KMS-11 (cell line): ENCODE measurements around the gene CFAP65.

Source experiments
- H2AFZ ChIP-seq: fragments of 200-600 bp; sonication (generic); 2 replicates; pipeline ENCODE4 v1.6.1; 2016; ENCODE audit warnings: antibody characterized with exemption, mixed run types, low read depth
- H3K27ac ChIP-seq: fragments of 200-600 bp; sonication (generic); 2 replicates; pipeline ENCODE4 v1.6.1; 2016; ENCODE audit warnings: mild to moderate bottlenecking, mixed run types
- H3K27me3 ChIP-seq: fragments of 200-600 bp; sonication (generic); 2 replicates; pipeline ENCODE4 v1.6.1; 2017; ENCODE audit warnings: mild to moderate bottlenecking, low read depth, mixed run types, moderate library complexity; ENCODE audit not compliant: insufficient read depth
- H3K36me3 ChIP-seq: fragments of 200-600 bp; sonication (generic); 2 replicates; pipeline ENCODE4 v1.6.1; 2017; ENCODE audit warnings: mild to moderate bottlenecking, mixed run types; ENCODE audit not compliant: insufficient read depth
- H3K4me1 ChIP-seq: fragments of 200-600 bp; sonication (generic); 2 replicates; pipeline ENCODE4 v1.6.1; 2016; ENCODE audit warnings: mild to moderate bottlenecking, low read depth, mixed run types; ENCODE audit not compliant: poor library complexity, severe bottlenecking
- H3K4me2 ChIP-seq: fragments of 200-600 bp; sonication (generic); 2 replicates; pipeline ENCODE4 v1.7.0; 2016; ENCODE audit warnings: mild to moderate bottlenecking, mixed run types
- H3K4me3 ChIP-seq: fragments of 200-600 bp; sonication (generic); IDR thresholded peaks from 2 replicates; pipeline ENCODE4 v1.6.1; 2017; ENCODE audit warnings: low read depth, low read length, mixed read lengths; ENCODE audit not compliant: insufficient read depth
- H3K79me2 ChIP-seq: fragments of 200-600 bp; sonication (generic); 2 replicates; pipeline ENCODE4 v1.6.1; 2016; ENCODE audit warnings: low read depth, mixed run types; ENCODE audit not compliant: insufficient read depth
- H3K9ac ChIP-seq: fragments of 200-600 bp; sonication (generic); 2 replicates; pipeline ENCODE4 v1.6.1; 2016; ENCODE audit warnings: mild to moderate bottlenecking, mixed run types
- H4K20me1 ChIP-seq: fragments of 200-600 bp; sonication (generic); 2 replicates; pipeline ENCODE4 v1.6.1; 2016; ENCODE audit warnings: mild to moderate bottlenecking, mixed run types; ENCODE audit not compliant: insufficient read depth
- CTCF ChIP-seq: fragments of 200-600 bp; sonication (generic); conservative IDR thresholded peaks from 2 replicates; pipeline ENCODE4 v1.6.1; 2017; ENCODE audit warnings: low read depth, mild to moderate bottlenecking, antibody characterized with exemption, low read length, moderate library complexity, mixed read lengths

Gene CFAP65

GRCh38 chr2:219041252-219041651, at the start of gene CFAP65:
Gene CFAP65 (minus strand): TSS chr2:219041516. CDS start chr2:219039048, 2,468 bp downstream.
- no peaks in the 10 kb centered on the region for H3K36me3 ChIP-seq
- H3K27ac ChIP-seq, result no peak within 1 kb of the TSS
- no peak within 1 kb of the TSS for H3K4me3 ChIP-seq
- no peak within 1 kb of the TSS for H3K9ac ChIP-seq
- H4K20me1 ChIP-seq, result no peaks in the 10 kb centered on the region
- no peak within 1 kb of the TSS for H2AFZ ChIP-seq
- H3K27me3 ChIP-seq, result peaks cover 66% of the 10 kb centered on the region
- no peak within 1 kb of the TSS for H3K4me2 ChIP-seq
- no peak for TF ChIP-seq CTCF
- no peaks in the 10 kb centered on the region for H3K4me1 ChIP-seq
- no peaks in the 10 kb centered on the region for H3K79me2 ChIP-seq

- no peak overlapping the region for H3K27ac ChIP-seq
- no peak overlapping the region for H2AFZ ChIP-seq
- H3K4me2 ChIP-seq, result no peak overlapping the region
- H3K36me3 ChIP-seq, result no peaks in the 10 kb centered on the region
- no peaks in the 10 kb centered on the region for H3K79me2 ChIP-seq
- H3K27me3 ChIP-seq, result no peaks in the 10 kb centered on the region
- H3K4me1 ChIP-seq, result no peaks in the 10 kb centered on the region
- no peak for TF ChIP-seq CTCF
- H3K9ac ChIP-seq, result no peak overlapping the region
- H3K4me3 ChIP-seq, result no peak overlapping the region
- no peaks in the 10 kb centered on the region for H4K20me1 ChIP-seq
Measured at GRCh38 chr2:219090436-219091299, 49.4 kb upstream of the CFAP65 start.

GRCh38 chr2:219089330-219089729, 48.0 kb upstream of the CFAP65 start:
- Histone ChIP-seq H3K27ac (no peak overlapping the region), H3K4me1 (no peaks in the 10 kb centered on the region), H4K20me1 (no peaks in the 10 kb centered on the region), H3K36me3 (no peaks in the 10 kb centered on the region), H3K4me3 (no peak overlapping the region), H3K9ac (no peak overlapping the region), H3K79me2 (no peaks in the 10 kb centered on the region), H2AFZ (no peak overlapping the region), H3K27me3 (no peaks in the 10 kb centered on the region), H3K4me2 (no peak overlapping the region)
- TF ChIP-seq CTCF, result no peak

GRCh38 chr2:219087848-219088247, 46.5 kb upstream of the CFAP65 start:
- no peaks in the 10 kb centered on the region for H3K79me2 ChIP-seq
- H4K20me1 ChIP-seq, result no peaks in the 10 kb centered on the region
- no peak for TF ChIP-seq CTCF
- H3K9ac ChIP-seq, result no peak overlapping the region
- no peaks in the 10 kb centered on the region for H3K27me3 ChIP-seq
- H3K4me3 ChIP-seq, result no peak overlapping the region
- H3K27ac ChIP-seq, result no peak overlapping the region
- H3K4me1 ChIP-seq, result no peaks in the 10 kb centered on the region
- no peak overlapping the region for H2AFZ ChIP-seq
- H3K36me3 ChIP-seq, result no peaks in the 10 kb centered on the region
- no peak overlapping the region for H3K4me2 ChIP-seq
